UCSD-AML1 (cell line): ENCODE data around the gene SALL3.
"Not testable (repeated sequence)": the region's sequence is repeated elsewhere in the genome, so short reads cannot be mapped to it uniquely, and the experiment has no call there.

Experiments
- DNase-seq: peaks from one replicate; lab custom pipeline; 2025; ENCODE audit not compliant: unreplicated experiment; lab: John Stamatoyannopoulos, UW

Gene SALL3

GRCh38 chr18:78979730-78980278 lies at the start of gene SALL3:
Gene SALL3, plus strand, starts transcription at chr18:78979818. Its CDS starts 457 bp downstream, at chr18:78980275.
- no peak for DNase-seq

- DNase-seq = no peak
Measured at GRCh38 chr18:78932281-78932680, 47.3 kb upstream of the SALL3 start.

- no peak for DNase-seq
Measured at GRCh38 chr18:78934003-78934402, 45.6 kb upstream of the SALL3 start.

- DNase-seq = no peak
Measured at GRCh38 chr18:78934551-78935225, 44.9 kb upstream of the SALL3 start.

- DNase-seq = no peak
Measured at GRCh38 chr18:78935406-78935805, 44.2 kb upstream of the SALL3 start.

GRCh38 chr18:78936251-78937005 lies 43.2 kb upstream of the SALL3 start:
- no peak for DNase-seq

- DNase-seq = no peak
Measured at GRCh38 chr18:78937166-78937565, 42.5 kb upstream of the SALL3 start.

- DNase-seq = no peak
Measured at GRCh38 chr18:78939105-78939504, 40.5 kb upstream of the SALL3 start.

GRCh38 chr18:78939734-78940494 lies 39.7 kb upstream of the SALL3 start:
- DNase-seq = no peak

GRCh38 chr18:78942236-78942635 lies 37.4 kb upstream of the SALL3 start:
- not testable (repeated sequence) for DNase-seq

- no peak for DNase-seq
Measured at GRCh38 chr18:78945628-78946027, 34.0 kb upstream of the SALL3 start.

- DNase-seq = no peak
Measured at GRCh38 chr18:78947291-78947690, 32.3 kb upstream of the SALL3 start.

GRCh38 chr18:78948221-78948620 lies 31.4 kb upstream of the SALL3 start:
- no peak for DNase-seq

- no peak for DNase-seq
Measured at GRCh38 chr18:78948707-78949106, 30.9 kb upstream of the SALL3 start.

- no peak for DNase-seq
Measured at GRCh38 chr18:78949216-78949615, 30.4 kb upstream of the SALL3 start.

- DNase-seq = no peak
Measured at GRCh38 chr18:78950386-78950785, 29.2 kb upstream of the SALL3 start.

- no peak for DNase-seq
Measured at GRCh38 chr18:78953566-78953965, 26.1 kb upstream of the SALL3 start.

GRCh38 chr18:78955051-78955450 lies 24.6 kb upstream of the SALL3 start:
- no peak for DNase-seq

- no peak for DNase-seq
Measured at GRCh38 chr18:78957140-78957539, 22.5 kb upstream of the SALL3 start.

GRCh38 chr18:78960709-78961108 lies 18.9 kb upstream of the SALL3 start:
- DNase-seq = no peak

- no peak for DNase-seq
Measured at GRCh38 chr18:78962098-78962497, 17.5 kb upstream of the SALL3 start.

- DNase-seq = not testable (repeated sequence)
Measured at GRCh38 chr18:78964727-78965126, 14.9 kb upstream of the SALL3 start.
